ENCODE data around the gene CNOT3. TPM values are rescaled to one million over a fixed set of nuclear protein-coding genes. Genes with fewer than 3 reads are reported as not detected.

Gene CNOT3
- total and polyA plus RNA-seq, 9 of the 15 experiments (the other 6 are each of a cell fraction or from before 2014, with no cell fraction given): 0.27 to 60.4 (median 9.9) TPM

DNA sequence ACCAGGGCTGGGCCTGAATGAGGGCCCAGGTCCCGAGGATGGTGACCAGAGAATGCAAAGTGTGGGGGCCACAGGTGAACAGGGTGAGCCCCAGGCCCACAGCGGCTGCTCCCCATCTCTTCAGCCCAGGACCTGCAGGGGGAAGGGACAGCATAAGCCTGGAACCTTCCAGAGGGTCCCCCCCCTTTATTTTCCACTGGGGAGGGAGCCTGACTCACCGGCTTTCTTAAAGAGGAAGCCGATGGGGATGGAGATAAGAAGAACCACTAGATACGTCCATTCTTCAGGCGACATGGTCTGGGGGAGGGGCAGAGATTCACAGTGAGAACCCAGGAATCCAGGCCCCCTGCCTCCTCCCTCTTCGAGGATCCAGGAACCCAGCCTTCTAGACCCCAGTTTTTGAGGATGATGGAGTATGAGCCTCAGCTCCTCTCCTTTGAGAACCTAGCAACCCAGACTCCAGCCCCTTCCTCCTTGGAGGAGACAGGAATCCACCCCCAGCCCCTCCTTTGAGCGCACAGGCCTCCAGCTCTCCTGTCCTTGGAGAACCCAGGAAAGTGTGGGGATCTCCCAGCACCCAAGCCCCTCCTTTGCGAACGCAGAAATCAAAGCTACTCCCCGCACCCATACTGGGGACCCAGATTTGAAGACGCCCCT lies 50.8 kb downstream of the CNOT3 start (continued):
- TF ChIP-seq MEIS2 (IDR thresholded peaks at IDR 0.05; ENCODE audit: partially characterized antibody) (no peak), POLR3A (IDR thresholded peaks at IDR 0.05; ENCODE audit: borderline replicate concordance, extremely low read depth, insufficient read depth, insufficient read length) (no peak), TEAD4 (IDR thresholded peaks at IDR 0.05; ENCODE audit: low read length) (peak; percentile 59; the same call in 1 of the 2 replicates), TEAD4 (CRISPR knock-in tag; IDR thresholded peaks at IDR 0.05; ENCODE audit: borderline replicate concordance) (no peak), NCOA4 (IDR thresholded peaks at IDR 0.05; ENCODE audit: partially characterized antibody) (no peak), TBL1XR1 (IDR thresholded peaks at IDR 0.05; ENCODE audit: low read length in 2 of 2) (peak in 1 of 2 experiments; percentile 67; a peak in 1 of 4 replicates), JUND (IDR thresholded peaks at IDR 0.05; ENCODE audit: borderline replicate concordance, low read depth, low read length) (peak; percentile 95), JUND (tag; IDR thresholded peaks at IDR 0.05; ENCODE audit: borderline replicate concordance, low read depth, low read length) (peak; percentile 91; the same call in 2 of the 3 replicates), NFE2L1 (tag; IDR thresholded peaks at IDR 0.05; ENCODE audit: borderline replicate concordance, low read depth) (no peak), CXXC5 (CRISPR knock-in tag; IDR thresholded peaks at IDR 0.05) (peak; percentile 65), MAFG (tag; conservative IDR thresholded peaks at IDR 0.05) (no peak), ZNF551 (CRISPR knock-in tag; IDR thresholded peaks at IDR 0.05) (no peak), RBBP5 (IDR thresholded peaks at IDR 0.05; ENCODE audit: borderline replicate concordance, insufficient read depth, low read length, poor library complexity, severe bottlenecking) (no peak), RB1 (IDR thresholded peaks at IDR 0.05; ENCODE audit: low read depth) (peak; percentile 57; the same call in 1 of the 2 replicates)
- TF ChIP-seq, protein P1, sequence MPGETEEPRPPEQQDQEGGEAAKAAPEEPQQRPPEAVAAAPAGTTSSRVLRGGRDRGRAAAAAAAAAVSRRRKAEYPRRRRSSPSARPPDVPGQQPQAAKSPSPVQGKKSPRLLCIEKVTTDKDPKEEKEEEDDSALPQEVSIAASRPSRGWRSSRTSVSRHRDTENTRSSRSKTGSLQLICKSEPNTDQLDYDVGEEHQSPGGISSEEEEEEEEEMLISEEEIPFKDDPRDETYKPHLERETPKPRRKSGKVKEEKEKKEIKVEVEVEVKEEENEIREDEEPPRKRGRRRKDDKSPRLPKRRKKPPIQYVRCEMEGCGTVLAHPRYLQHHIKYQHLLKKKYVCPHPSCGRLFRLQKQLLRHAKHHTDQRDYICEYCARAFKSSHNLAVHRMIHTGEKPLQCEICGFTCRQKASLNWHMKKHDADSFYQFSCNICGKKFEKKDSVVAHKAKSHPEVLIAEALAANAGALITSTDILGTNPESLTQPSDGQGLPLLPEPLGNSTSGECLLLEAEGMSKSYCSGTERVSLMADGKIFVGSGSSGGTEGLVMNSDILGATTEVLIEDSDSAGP (CRISPR knock-in tag; IDR thresholded peaks at IDR 0.05): no peak
- TF ChIP-seq, protein P2, sequence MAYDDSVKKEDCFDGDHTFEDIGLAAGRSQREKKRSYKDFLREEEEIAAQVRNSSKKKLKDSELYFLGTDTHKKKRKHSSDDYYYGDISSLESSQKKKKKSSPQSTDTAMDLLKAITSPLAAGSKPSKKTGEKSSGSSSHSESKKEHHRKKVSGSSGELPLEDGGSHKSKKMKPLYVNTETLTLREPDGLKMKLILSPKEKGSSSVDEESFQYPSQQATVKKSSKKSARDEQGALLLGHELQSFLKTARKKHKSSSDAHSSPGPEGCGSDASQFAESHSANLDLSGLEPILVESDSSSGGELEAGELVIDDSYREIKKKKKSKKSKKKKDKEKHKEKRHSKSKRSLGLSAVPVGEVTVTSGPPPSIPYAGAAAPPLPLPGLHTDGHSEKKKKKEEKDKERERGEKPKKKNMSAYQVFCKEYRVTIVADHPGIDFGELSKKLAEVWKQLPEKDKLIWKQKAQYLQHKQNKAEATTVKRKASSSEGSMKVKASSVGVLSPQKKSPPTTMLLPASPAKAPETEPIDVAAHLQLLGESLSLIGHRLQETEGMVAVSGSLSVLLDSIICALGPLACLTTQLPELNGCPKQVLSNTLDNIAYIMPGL (CRISPR knock-in tag; IDR thresholded peaks at IDR 0.05): no peak
- TF ChIP-seq, protein P3, sequence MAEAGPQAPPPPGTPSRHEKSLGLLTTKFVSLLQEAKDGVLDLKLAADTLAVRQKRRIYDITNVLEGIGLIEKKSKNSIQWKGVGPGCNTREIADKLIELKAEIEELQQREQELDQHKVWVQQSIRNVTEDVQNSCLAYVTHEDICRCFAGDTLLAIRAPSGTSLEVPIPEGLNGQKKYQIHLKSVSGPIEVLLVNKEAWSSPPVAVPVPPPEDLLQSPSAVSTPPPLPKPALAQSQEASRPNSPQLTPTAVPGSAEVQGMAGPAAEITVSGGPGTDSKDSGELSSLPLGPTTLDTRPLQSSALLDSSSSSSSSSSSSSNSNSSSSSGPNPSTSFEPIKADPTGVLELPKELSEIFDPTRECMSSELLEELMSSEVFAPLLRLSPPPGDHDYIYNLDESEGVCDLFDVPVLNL (CRISPR knock-in tag; IDR thresholded peaks at IDR 0.05; ENCODE audit: low read depth): no peak
- TF ChIP-seq, protein P4, sequence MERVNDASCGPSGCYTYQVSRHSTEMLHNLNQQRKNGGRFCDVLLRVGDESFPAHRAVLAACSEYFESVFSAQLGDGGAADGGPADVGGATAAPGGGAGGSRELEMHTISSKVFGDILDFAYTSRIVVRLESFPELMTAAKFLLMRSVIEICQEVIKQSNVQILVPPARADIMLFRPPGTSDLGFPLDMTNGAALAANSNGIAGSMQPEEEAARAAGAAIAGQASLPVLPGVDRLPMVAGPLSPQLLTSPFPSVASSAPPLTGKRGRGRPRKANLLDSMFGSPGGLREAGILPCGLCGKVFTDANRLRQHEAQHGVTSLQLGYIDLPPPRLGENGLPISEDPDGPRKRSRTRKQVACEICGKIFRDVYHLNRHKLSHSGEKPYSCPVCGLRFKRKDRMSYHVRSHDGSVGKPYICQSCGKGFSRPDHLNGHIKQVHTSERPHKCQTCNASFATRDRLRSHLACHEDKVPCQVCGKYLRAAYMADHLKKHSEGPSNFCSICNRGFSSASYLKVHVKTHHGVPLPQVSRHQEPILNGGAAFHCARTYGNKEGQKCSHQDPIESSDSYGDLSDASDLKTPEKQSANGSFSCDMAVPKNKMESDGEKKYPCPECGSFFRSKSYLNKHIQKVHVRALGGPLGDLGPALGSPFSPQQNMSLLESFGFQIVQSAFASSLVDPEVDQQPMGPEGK (CRISPR knock-in tag; IDR thresholded peaks at IDR 0.05; ENCODE audit: borderline replicate concordance): peak; percentile 91; the same call in 1 of the 2 replicates

All from K562 (cell line).